Measurements from ENCODE around the gene AGO1. TPM values are rescaled to one million over a fixed set of nuclear protein-coding genes. Genes with fewer than 3 reads are reported as not detected.

The AGO1 gene
- polyA plus RNA-seq, 2 of the 4 experiments (the other 2 are of a cell fraction): 5.6 to 7.0 TPM

GRCh38 chr1:35885961-35886558, 3.1 kb downstream of the AGO1 start:
- no peak for FAIRE-seq
- TF ChIP-seq EHMT2 (IDR thresholded peaks at IDR 0.05; ENCODE audit: low read depth): no peak
- no peak for TF ChIP-seq CHD4 (IDR thresholded peaks at IDR 0.05; ENCODE audit: borderline replicate concordance)
- no peak for TF ChIP-seq RARB (CRISPR knock-in tag; IDR thresholded peaks at IDR 0.05)
- no peak for TF ChIP-seq BHLHE40 (IDR thresholded peaks at IDR 0.05; ENCODE audit: low read depth, low read length)
- TF ChIP-seq HDAC2 (IDR thresholded peaks at IDR 0.05): no peak
- TF ChIP-seq FOXS1 (CRISPR knock-in tag; IDR thresholded peaks at IDR 0.05): no peak
- TF ChIP-seq RCOR1 (IDR thresholded peaks at IDR 0.05; ENCODE audit: low read depth, low read length): no peak
- TF ChIP-seq E2F6 (IDR thresholded peaks at IDR 0.05; ENCODE audit: borderline replicate concordance, low read depth): no peak
- no peak for TF ChIP-seq FOSB (CRISPR knock-in tag; IDR thresholded peaks at IDR 0.05)
- TF ChIP-seq EP300 (IDR thresholded peaks at IDR 0.05): no peak
- TF ChIP-seq MYC (IDR thresholded peaks at IDR 0.05; ENCODE audit: borderline replicate concordance, low read length): no peak
- WGBS (ENCODE audit: missing lambda C conversion rate): 84% methylated on average over 2 of the region's 4 CpGs

GRCh38 chr1:35886577-35887431, 3.8 kb downstream of the AGO1 start:
- ChIA-PET CTCF (no interaction called here), POLR2A (no interaction called here)

More at GRCh38 chr1:35885961-35886558, 3.1 kb downstream of the AGO1 start:
- Histone ChIP-seq H3K9me3 (no peaks in the 10 kb centered on the region), H3K27ac (no peak overlapping the region), H3K4me1 (peaks cover 24% of the 10 kb centered on the region; the same call in 2 of the 3 replicates), H3K4me3 (no peak overlapping the region), H3K4me2 (peak overlapping the region; percentile 21; the same call in 1 of the 3 replicates)
- POLR2A ChIA-PET: no interaction called here
- no peak for DNase-seq (ENCODE audit: low read depth in 1 of 2, low spot score in 1 of 2)
- ATAC-seq: no peak
- CTCF ChIA-PET: interaction anchor here (0.6 kb wide), 1 partner anchor 103 kb away, joined by 3 read pairs; no protein-coding TSS in a partner anchor

GRCh38 chr1:35887508-35887907, 4.5 kb downstream of the AGO1 start:
- POLR2A ChIA-PET: no interaction called here
- no peaks in the 10 kb centered on the region for H3K9me3 ChIP-seq
- DNase-seq (ENCODE audit: low read depth in 1 of 2, low spot score in 1 of 2) (no peak), ATAC-seq (no peak), FAIRE-seq (no peak)
- H3K4me1 ChIP-seq: peaks cover 24% of the 10 kb centered on the region; the same call in 2 of the 3 replicates
- H3K4me3 ChIP-seq: no peak overlapping the region
- 0 out of 6 replicates have a peak overlapping the region, but pooled peaks of 1 of the 2 experiments have one; percentile 13 for H3K27ac ChIP-seq
- 86% methylated on average over 2 of the region's 2 CpGs for WGBS (ENCODE audit: missing lambda C conversion rate)
- CTCF ChIA-PET: no interaction called here
- no peak overlapping the region for H3K4me2 ChIP-seq
- TF ChIP-seq RFX5 (IDR thresholded peaks at IDR 0.05) (no peak), HMGXB4 (CRISPR knock-in tag; IDR thresholded peaks at IDR 0.05; ENCODE audit: borderline replicate concordance) (no peak), SMC3 (IDR thresholded peaks at IDR 0.05) (no peak), GATA3 (IDR thresholded peaks at IDR 0.05; ENCODE audit: borderline replicate concordance) (no peak), NFE2L2 (conservative IDR thresholded peaks at IDR 0.05; ENCODE audit: low read length) (no peak), NPAS2 (CRISPR knock-in tag; IDR thresholded peaks at IDR 0.05; ENCODE audit: borderline replicate concordance) (no peak), HOXB13 (CRISPR knock-in tag; IDR thresholded peaks at IDR 0.05; ENCODE audit: low read depth) (no peak), ZC3H11A (IDR thresholded peaks at IDR 0.05) (no peak), USF2 (IDR thresholded peaks at IDR 0.05) (no peak), CBX8 (IDR thresholded peaks at IDR 0.05) (no peak), MAZ (IDR thresholded peaks at IDR 0.05; ENCODE audit: borderline replicate concordance, low read depth, low read length) (no peak), TP53 (CRISPR knock-in tag; IDR thresholded peaks at IDR 0.05) (no peak), PHF8 (IDR thresholded peaks at IDR 0.05; ENCODE audit: borderline replicate concordance, low read depth) (no peak), RAD21 (conservative IDR thresholded peaks at IDR 0.05 in 1 of 2, IDR thresholded peaks at IDR 0.05 in 1 of 2) (no peak)

More at GRCh38 chr1:35886577-35887431, 3.8 kb downstream of the AGO1 start:
- H3K4me2 ChIP-seq: peak overlapping the region; percentile 10; the same call in 2 of the 3 replicates
- no peak overlapping the region for H3K4me3 ChIP-seq
- 0 out of 6 replicates have a peak overlapping the region, but pooled peaks of 1 of the 2 experiments have one; percentile 13 for H3K27ac ChIP-seq
- DNase-seq (ENCODE audit: low read depth in 1 of 2, low spot score in 1 of 2) (no peak), FAIRE-seq (no peak), ATAC-seq (no peak)
- 39% methylated on average over 3 of the region's 3 CpGs for WGBS (ENCODE audit: missing lambda C conversion rate)
- H3K9me3 ChIP-seq: no peaks in the 10 kb centered on the region
- no peak for TF ChIP-seq MAX (IDR thresholded peaks at IDR 0.05)
- no peak for TF ChIP-seq SMC3 (IDR thresholded peaks at IDR 0.05)
- TF ChIP-seq ESRRA (IDR thresholded peaks at IDR 0.05; ENCODE audit: borderline replicate concordance, low read length): no peak
- no peak for TF ChIP-seq POLR2AphosphoS2 (conservative IDR thresholded peaks at IDR 0.05; ENCODE audit: low read length)
- TF ChIP-seq CEBPB (IDR thresholded peaks at IDR 0.05): no peak
- TF ChIP-seq JUNB (IDR thresholded peaks at IDR 0.05): no peak
- peaks cover 24% of the 10 kb centered on the region; the same call in 2 of the 3 replicates for H3K4me1 ChIP-seq

All from A549 (cell line).